GM12878 (cell line): ENCODE results near the gene CCNI. TPM values are rescaled to one million over a fixed set of nuclear protein-coding genes. Genes with fewer than 3 reads are reported as not detected.

Experiments
- ATAC-seq: fragments of 200-7000 bp; cut with Tn5 transposase; 3 replicates; pipeline ENCODE4 v1.9.1; 2020; ENCODE audit warnings: mild to moderate bottlenecking, moderate library complexity
- BruUV-seq: library from RNA; stranded (reverse); fragments of 400-500 nt; replicated peaks from 2 replicates; lab custom pipeline; 2021; lab: Mats Ljungman, UMichigan
- CTCF ChIA-PET: fragments of 300-600 bp; sonication (Branson Sonifier 250); formaldehyde crosslinking; extraction: SDS; loops from one replicate; lab custom pipeline; 2021; ENCODE audit warnings: inconsistent platforms; lab: Yijun Ruan, JAX
- POLR2A ChIA-PET: fragments of 350-600 bp; formaldehyde crosslinking; extraction: SDS; loops from one replicate; lab custom pipeline; 2021; ENCODE audit warnings: inconsistent platforms; lab: Charles Lee
- RAD21 ChIA-PET: fragments of 300-600 bp; sonication (Branson Sonifier 250); formaldehyde crosslinking; loops from one replicate; lab custom pipeline; 2023; ENCODE audit warnings: antibody characterized with exemption; ENCODE audit not compliant: unreplicated experiment; lab: Charles Lee
- SMC1A ChIA-PET: fragments of 300-600 bp; sonication (Branson Sonifier 250); formaldehyde crosslinking; loops from one replicate; lab custom pipeline; 2023; ENCODE audit not compliant: unreplicated experiment, uncharacterized antibody; lab: Charles Lee
- DNase-seq: peaks from one replicate; pipeline ENCODE4 v3.0.0-alpha.2; 2011; ENCODE audit warnings: low read depth, low spot score
- FAIRE-seq: peaks from 3 replicates; lab custom pipeline; 2011; peaks lifted over from hg19 to GRCh38; lab: Jason Lieb, UNC
- H2AFZ ChIP-seq: 2 replicates; pipeline ENCODE4 v1.6.0; 2011; ENCODE audit warnings: low read depth, low read length, control low read depth; ENCODE audit not compliant: control insufficient read depth
- H3K27ac ChIP-seq: 2 replicates; pipeline ENCODE4 v1.5.1; 2011; ENCODE audit warnings: control low read depth; ENCODE audit not compliant: control insufficient read depth, insufficient read depth
- H3K27me3 ChIP-seq, 2 experiments: replicated peaks in 1 of 2; 2 replicates each; pipeline versions ENCODE4 v1.6.0 to v1.6.1; 2011; ENCODE audit warnings: low read length in 1 of 2; ENCODE audit not compliant: control insufficient read depth in 2 of 2, insufficient read depth in 2 of 2
- H3K36me3 ChIP-seq, 2 experiments: 2 replicates each; pipeline ENCODE4 v1.5.1; 2011; ENCODE audit warnings: low read length in 1 of 2; ENCODE audit not compliant: control insufficient read depth in 2 of 2, insufficient read depth in 2 of 2
- H3K4me1 ChIP-seq: 2 replicates; pipeline ENCODE4 v1.6.1; 2011; ENCODE audit warnings: mild to moderate bottlenecking, low read length, moderate library complexity, mixed read lengths; ENCODE audit not compliant: control insufficient read depth, insufficient read depth
- H3K4me2 ChIP-seq: 2 replicates; pipeline ENCODE4 v1.6.0; 2011; ENCODE audit warnings: control low read depth; ENCODE audit not compliant: control insufficient read depth, insufficient read depth
- H3K4me3 ChIP-seq: fragments of 200-600 bp; sonication (generic); 2 replicates; pipeline ENCODE4 v1.5.1; 2016
- H3K79me2 ChIP-seq: 2 replicates; pipeline ENCODE4 v1.6.0; 2011; ENCODE audit warnings: low read length; ENCODE audit not compliant: control insufficient read depth, insufficient read depth
- H3K9ac ChIP-seq: 2 replicates; pipeline ENCODE4 v1.8.0; 2011; ENCODE audit warnings: low read length, control low read depth, mixed read lengths; ENCODE audit not compliant: control insufficient read depth, insufficient read depth
- H3K9me3 ChIP-seq: replicated peaks from 3 replicates; pipeline ENCODE4 v1.5.1; 2011; ENCODE audit warnings: mild to moderate bottlenecking, low read length; ENCODE audit not compliant: control insufficient read depth, insufficient read depth
- H4K20me1 ChIP-seq: 2 replicates; pipeline ENCODE4 v1.6.0; 2011; ENCODE audit not compliant: control insufficient read depth, insufficient read depth
- DPF2 ChIP-seq: fragments of 450-650 bp; IDR thresholded peaks from 2 replicates; pipeline ENCODE4 v1.6.1; 2017; ENCODE audit warnings: mild to moderate bottlenecking
- FOXM1 ChIP-seq: IDR thresholded peaks from 2 replicates; pipeline ENCODE4 v1.6.1; 2012; ENCODE audit warnings: low read depth, mild to moderate bottlenecking, inconsistent platforms, low read length, moderate library complexity
- MTA2 ChIP-seq: fragments of 450-650 bp; IDR thresholded peaks from 2 replicates; pipeline ENCODE4 v1.6.1; 2016; ENCODE audit warnings: low read depth, mild to moderate bottlenecking, moderate library complexity
- PAX5 ChIP-seq: IDR thresholded peaks from 2 replicates; pipeline ENCODE4 v1.6.1; 2011; ENCODE audit warnings: low read depth, low read length, borderline replicate concordance
- POLR2AphosphoS5 ChIP-seq: IDR thresholded peaks from 2 replicates; pipeline ENCODE4 v1.6.1; 2011; ENCODE audit warnings: mild to moderate bottlenecking, low read length, inconsistent platforms
- RELA ChIP-seq: fragments of 450-650 bp; IDR thresholded peaks from 2 replicates; pipeline ENCODE4 v1.8.0; 2014; ENCODE audit warnings: borderline replicate concordance; ENCODE audit not compliant: partially characterized antibody
- TCF7 ChIP-seq: IDR thresholded peaks from 2 replicates; pipeline ENCODE4 v1.6.1; 2014; ENCODE audit warnings: antibody characterized with exemption, borderline replicate concordance
- WGBS: methylation state at CpG from one replicate; pipeline ENCODE4 v1.1.6; 2016; ENCODE audit warnings: low lambda C conversion rate; ENCODE audit not compliant: insufficient replicate concordance, insufficient coverage; ENCODE audit errors: missing lambda C conversion rate; 5-methylcytosine and 5-hydroxymethylcytosine counted together
- in situ Hi-C: fragments of 300-500 bp; cut with MboI; formaldehyde crosslinking; loops from 9 replicates; pipeline ENCODE4 v1.14.3; 2018; ENCODE audit warnings: mixed read lengths
- intact Hi-C: fragments of 100-400 bp; cut with micrococcal nuclease; formaldehyde crosslinking; loops from one replicate; pipeline ENCODE4 v1.14.2; 2022; ENCODE audit not compliant: unreplicated experiment
- polyA plus RNA-seq, 11 experiments: library from polyadenylated mRNA; depleted of rRNA in 4 of 11; unstranded in 6 of 11; stranded (reverse) in 5 of 11; fragments of >200 nt; fragmentation: Nextera tagmentation in 4 of 11; fragmentation: Illumina TruSeq in 1 of 11; extraction: Ambion mirVana in 4 of 11; extraction: Trizol in 1 of 11; gene quantifications; 1 replicate in 1 of 11; 2 replicates in 10 of 11; pipeline versions ENCODE4 v1.2.1 to v1.2.3, GENCODE V29; 2011 to 2016; ENCODE audit warnings: inconsistent platforms in 2 of 11, missing spikeins in 2 of 11, low read depth in 1 of 11
- total RNA-seq, 4 experiments: library from RNA; depleted of rRNA in 3 of 4; stranded (reverse); fragments of >200 nt in 3 of 4; fragmentation: Illumina TruSeq in 1 of 4; extraction: Trizol in 1 of 4; gene quantifications; 2 replicates each; pipeline versions ENCODE4 v1.2.1 to v1.2.3, GENCODE V29; 2013 to 2021
- TF ChIP-seq, protein P1 (sequence below): fragments of 450-650 bp; IDR thresholded peaks from 2 replicates; pipeline ENCODE4 v1.6.1; 2017; ENCODE audit warnings: mild to moderate bottlenecking, moderate library complexity
- TF ChIP-seq, protein P2 (sequence below): IDR thresholded peaks from 2 replicates; pipeline ENCODE4 v1.6.1; 2012; ENCODE audit warnings: low read depth, low read length, improper control_type of control experiment
- TF ChIP-seq, protein P3 (sequence below): IDR thresholded peaks from 2 replicates; pipeline ENCODE4 v1.6.1; 2011; ENCODE audit warnings: borderline replicate concordance, low read depth, mild to moderate bottlenecking, moderate library complexity, low read length; ENCODE audit not compliant: insufficient read depth, poor library complexity, severe bottlenecking

Gene CCNI
- total and polyA plus RNA-seq, 10 of the 15 experiments (the other 5 are each of a cell fraction or from before 2014, with no cell fraction given): 70.6 to 178 (median 105) TPM

DNA sequence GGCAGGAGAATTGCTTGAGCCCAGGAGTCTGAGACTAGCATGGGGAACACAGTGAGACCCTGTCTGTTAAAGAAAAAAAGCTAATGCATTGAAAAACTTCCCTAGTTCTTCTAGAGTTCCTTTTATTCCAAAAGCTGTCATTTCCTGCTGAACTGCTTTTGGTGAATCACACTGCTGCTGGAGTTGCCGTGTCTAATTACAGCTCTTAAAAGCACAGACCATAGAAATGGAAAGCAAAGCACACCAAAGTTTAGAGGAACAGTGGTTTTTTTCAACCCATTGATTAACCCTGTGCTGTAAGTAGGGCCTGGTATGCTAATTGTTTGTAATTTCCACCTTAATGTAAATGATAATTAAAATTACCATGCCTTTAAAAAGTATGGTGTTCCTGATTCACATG lies 73.9 kb downstream of the CCNI start:
- H3K27me3 ChIP-seq: no peaks in the 10 kb centered on the region
- POLR2A ChIA-PET: no interaction called here
- ATAC-seq (no peak), DNase-seq (no peak), FAIRE-seq (no peak)
- no TSS peak for BruUV-seq
- peaks cover 2% of the 10 kb centered on the region for H3K4me1 ChIP-seq
- H3K9me3 ChIP-seq: no peaks in the 10 kb centered on the region
- no peaks in the 10 kb centered on the region; the same call in 1 of the 2 replicates for H3K79me2 ChIP-seq
- no peak overlapping the region for H3K4me2 ChIP-seq
- peaks cover 8 to 30% of the 10 kb centered on the region in 2 experiments for H3K36me3 ChIP-seq
- intact Hi-C loops: no loop called here
- H3K27ac ChIP-seq: no peak overlapping the region
- H4K20me1 ChIP-seq: no peaks in the 10 kb centered on the region
- no peak for TF ChIP-seq RELA
- H3K4me3 ChIP-seq: no peak overlapping the region
- CTCF ChIA-PET: no interaction called here
- no peak overlapping the region for H3K9ac ChIP-seq
- in situ Hi-C loops: no loop called here
- SMC1A ChIA-PET: no interaction called here
- no peak overlapping the region for H2AFZ ChIP-seq
- RAD21 ChIA-PET: no interaction called here
- 100% methylated on average over 1 of the region's 1 CpG for WGBS

DNA sequence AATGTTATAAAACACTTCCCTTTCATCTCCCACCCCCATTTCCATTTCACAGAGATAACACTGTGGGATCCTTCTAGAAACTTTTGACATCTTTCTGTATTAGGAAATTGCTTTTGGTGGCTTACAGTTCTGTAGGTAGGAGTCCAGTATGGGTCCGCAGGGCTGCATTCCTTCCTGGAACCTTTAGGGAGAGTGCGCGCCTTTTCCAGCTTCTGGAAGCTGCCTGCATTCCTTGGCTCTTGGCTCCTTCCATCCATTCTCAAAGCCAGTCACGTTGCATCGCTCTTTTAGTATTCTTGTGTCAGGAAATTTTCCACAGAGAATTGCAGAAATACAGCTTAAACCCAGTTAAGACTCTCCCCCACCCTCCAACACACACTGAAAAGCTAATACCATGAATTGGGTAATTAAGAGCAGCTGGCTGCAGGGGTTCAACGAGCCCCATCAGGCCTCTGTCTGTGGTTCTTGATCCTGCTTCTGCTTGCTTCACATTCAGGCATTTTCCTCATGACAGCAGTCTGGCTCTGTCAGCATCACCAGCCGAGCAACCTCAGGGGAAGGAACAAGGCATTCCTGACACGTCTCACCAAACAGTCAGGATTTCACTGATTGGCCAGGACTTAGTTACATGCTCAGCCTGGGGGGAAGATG lies 77.4 kb downstream of the CCNI start:
- no peak overlapping the region for H3K9ac ChIP-seq
- H3K36me3 ChIP-seq: peaks cover 8 to 24% of the 10 kb centered on the region in 2 experiments
- ChIA-PET CTCF (no interaction called here), POLR2A (no interaction called here), RAD21 (no interaction called here), SMC1A (interaction anchor here (0.7 to 1.4 kb wide), 3 partner anchors 15 to 106 kb away, joined by 3 to 5 read pairs (median 3); no protein-coding TSS in a partner anchor)
- H3K27me3 ChIP-seq: no peaks in the 10 kb centered on the region
- no peaks in the 10 kb centered on the region for H3K9me3 ChIP-seq
- no peak for ATAC-seq
- H3K4me2 ChIP-seq: no peak overlapping the region
- in situ Hi-C loops: no loop called here
- no peak overlapping the region for H2AFZ ChIP-seq
- no peak for FAIRE-seq
- WGBS: 86% methylated on average over 8 of the region's 8 CpGs
- H3K4me1 ChIP-seq: peaks cover 16% of the 10 kb centered on the region
- no peak overlapping the region for H3K4me3 ChIP-seq
- H4K20me1 ChIP-seq: no peaks in the 10 kb centered on the region
- H3K27ac ChIP-seq: no peak overlapping the region
- peaks cover 11% of the 10 kb centered on the region for H3K79me2 ChIP-seq
- intact Hi-C loops: no loop called here
- DNase-seq: no peak
- BruUV-seq: no TSS peak
- TF ChIP-seq, protein P1, sequence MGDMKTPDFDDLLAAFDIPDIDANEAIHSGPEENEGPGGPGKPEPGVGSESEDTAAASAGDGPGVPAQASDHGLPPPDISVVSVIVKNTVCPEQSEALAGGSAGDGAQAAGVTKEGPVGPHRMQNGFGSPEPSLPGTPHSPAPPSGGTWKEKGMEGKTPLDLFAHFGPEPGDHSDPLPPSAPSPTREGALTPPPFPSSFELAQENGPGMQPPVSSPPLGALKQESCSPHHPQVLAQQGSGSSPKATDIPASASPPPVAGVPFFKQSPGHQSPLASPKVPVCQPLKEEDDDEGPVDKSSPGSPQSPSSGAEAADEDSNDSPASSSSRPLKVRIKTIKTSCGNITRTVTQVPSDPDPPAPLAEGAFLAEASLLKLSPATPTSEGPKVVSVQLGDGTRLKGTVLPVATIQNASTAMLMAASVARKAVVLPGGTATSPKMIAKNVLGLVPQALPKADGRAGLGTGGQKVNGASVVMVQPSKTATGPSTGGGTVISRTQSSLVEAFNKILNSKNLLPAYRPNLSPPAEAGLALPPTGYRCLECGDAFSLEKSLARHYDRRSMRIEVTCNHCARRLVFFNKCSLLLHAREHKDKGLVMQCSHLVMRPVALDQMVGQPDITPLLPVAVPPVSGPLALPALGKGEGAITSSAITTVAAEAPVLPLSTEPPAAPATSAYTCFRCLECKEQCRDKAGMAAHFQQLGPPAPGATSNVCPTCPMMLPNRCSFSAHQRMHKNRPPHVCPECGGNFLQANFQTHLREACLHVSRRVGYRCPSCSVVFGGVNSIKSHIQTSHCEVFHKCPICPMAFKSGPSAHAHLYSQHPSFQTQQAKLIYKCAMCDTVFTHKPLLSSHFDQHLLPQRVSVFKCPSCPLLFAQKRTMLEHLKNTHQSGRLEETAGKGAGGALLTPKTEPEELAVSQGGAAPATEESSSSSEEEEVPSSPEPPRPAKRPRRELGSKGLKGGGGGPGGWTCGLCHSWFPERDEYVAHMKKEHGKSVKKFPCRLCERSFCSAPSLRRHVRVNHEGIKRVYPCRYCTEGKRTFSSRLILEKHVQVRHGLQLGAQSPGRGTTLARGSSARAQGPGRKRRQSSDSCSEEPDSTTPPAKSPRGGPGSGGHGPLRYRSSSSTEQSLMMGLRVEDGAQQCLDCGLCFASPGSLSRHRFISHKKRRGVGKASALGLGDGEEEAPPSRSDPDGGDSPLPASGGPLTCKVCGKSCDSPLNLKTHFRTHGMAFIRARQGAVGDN: no peak
- TF ChIP-seq, protein P2, sequence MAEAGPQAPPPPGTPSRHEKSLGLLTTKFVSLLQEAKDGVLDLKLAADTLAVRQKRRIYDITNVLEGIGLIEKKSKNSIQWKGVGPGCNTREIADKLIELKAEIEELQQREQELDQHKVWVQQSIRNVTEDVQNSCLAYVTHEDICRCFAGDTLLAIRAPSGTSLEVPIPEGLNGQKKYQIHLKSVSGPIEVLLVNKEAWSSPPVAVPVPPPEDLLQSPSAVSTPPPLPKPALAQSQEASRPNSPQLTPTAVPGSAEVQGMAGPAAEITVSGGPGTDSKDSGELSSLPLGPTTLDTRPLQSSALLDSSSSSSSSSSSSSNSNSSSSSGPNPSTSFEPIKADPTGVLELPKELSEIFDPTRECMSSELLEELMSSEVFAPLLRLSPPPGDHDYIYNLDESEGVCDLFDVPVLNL: no peak
- TF ChIP-seq TCF7: no peak
- no peak for TF ChIP-seq FOXM1
- TF ChIP-seq MTA2: no peak
- TF ChIP-seq DPF2: no peak
- TF ChIP-seq, protein P3, sequence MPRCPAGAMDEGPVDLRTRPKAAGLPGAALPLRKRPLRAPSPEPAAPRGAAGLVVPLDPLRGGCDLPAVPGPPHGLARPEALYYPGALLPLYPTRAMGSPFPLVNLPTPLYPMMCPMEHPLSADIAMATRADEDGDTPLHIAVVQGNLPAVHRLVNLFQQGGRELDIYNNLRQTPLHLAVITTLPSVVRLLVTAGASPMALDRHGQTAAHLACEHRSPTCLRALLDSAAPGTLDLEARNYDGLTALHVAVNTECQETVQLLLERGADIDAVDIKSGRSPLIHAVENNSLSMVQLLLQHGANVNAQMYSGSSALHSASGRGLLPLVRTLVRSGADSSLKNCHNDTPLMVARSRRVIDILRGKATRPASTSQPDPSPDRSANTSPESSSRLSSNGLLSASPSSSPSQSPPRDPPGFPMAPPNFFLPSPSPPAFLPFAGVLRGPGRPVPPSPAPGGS: no peak
- no peak for TF ChIP-seq POLR2AphosphoS5
- no peak for TF ChIP-seq PAX5
